ENCODE measurements around the gene CELF2.

- TF ChIP-seq CTCF (IDR thresholded peaks at IDR 0.05; ENCODE audit: borderline replicate concordance, extremely low read depth, low read length, poor library complexity, severe bottlenecking) (no peak), EZH2 (IDR thresholded peaks at IDR 0.05; ENCODE audit: borderline replicate concordance, low read depth, low read length, severe bottlenecking) (no peak)
Measured at GRCh38 chr10:11043446-11044127, 25.9 kb downstream of the CELF2 start.

Data from DND-41 (cell line).